ENCODE data around the gene IL11RA. TPM values are rescaled to one million over a fixed set of nuclear protein-coding genes. Genes with fewer than 3 reads are reported as not detected.

IL11RA gene
- total RNA-seq, 4 donors from 2014 or later = 3.2 to 153 (median 49.9) TPM

- TF ChIP-seq, protein P1, sequence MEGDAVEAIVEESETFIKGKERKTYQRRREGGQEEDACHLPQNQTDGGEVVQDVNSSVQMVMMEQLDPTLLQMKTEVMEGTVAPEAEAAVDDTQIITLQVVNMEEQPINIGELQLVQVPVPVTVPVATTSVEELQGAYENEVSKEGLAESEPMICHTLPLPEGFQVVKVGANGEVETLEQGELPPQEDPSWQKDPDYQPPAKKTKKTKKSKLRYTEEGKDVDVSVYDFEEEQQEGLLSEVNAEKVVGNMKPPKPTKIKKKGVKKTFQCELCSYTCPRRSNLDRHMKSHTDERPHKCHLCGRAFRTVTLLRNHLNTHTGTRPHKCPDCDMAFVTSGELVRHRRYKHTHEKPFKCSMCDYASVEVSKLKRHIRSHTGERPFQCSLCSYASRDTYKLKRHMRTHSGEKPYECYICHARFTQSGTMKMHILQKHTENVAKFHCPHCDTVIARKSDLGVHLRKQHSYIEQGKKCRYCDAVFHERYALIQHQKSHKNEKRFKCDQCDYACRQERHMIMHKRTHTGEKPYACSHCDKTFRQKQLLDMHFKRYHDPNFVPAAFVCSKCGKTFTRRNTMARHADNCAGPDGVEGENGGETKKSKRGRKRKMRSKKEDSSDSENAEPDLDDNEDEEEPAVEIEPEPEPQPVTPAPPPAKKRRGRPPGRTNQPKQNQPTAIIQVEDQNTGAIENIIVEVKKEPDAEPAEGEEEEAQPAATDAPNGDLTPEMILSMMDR (IDR thresholded peaks at IDR 0.05) = peak; percentile 6 to 54 (median 35)
- no peak for TF ChIP-seq POLR2A (IDR thresholded peaks at IDR 0.05)
- intact Hi-C loops (cut with DNase I; ENCODE audit: low total_unique reads) = no loop called here
- peak in 1 of 2 donors; percentile 37 for DNase-seq
- no peaks in the 10 kb centered on the region for H3K36me3 ChIP-seq
- no peaks in the 10 kb centered on the region for H3K27me3 ChIP-seq
- no peak overlapping the region for H3K4me3 ChIP-seq
- no peaks in the 10 kb centered on the region for H3K9me3 ChIP-seq
- no peak overlapping the region for H3K27ac ChIP-seq
- H3K4me1 ChIP-seq = no peaks in the 10 kb centered on the region
These were observed 23.2 kb downstream of the IL11RA start for GRCh38 chr9:34675048-34675714.

DNA sequence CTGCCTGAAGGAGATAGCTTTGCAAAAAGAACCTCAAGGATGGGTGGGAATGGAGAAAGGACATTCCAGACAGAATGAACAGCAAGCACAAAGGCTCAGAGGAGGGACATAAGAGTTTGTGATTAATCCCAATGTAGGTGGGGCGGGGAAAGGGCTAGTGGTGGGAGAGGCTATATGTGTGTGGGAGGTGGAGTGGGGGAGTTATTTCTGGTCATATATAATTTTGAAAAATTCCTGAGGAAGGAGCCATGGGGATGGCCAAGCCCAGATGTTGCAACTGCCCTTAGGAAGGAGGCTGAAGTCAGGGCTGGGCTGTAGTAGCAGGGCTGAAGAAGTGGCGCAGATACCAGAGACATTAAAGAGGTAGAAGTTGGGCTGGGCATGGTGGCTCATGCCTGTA lies 23.9 kb downstream of the IL11RA start:
- no peak for DNase-seq
- H3K4me1 ChIP-seq = no peaks in the 10 kb centered on the region
- intact Hi-C loops (cut with DNase I; ENCODE audit: low total_unique reads) = no loop called here

GRCh38 chr9:34684145-34684544 lies 32.2 kb downstream of the IL11RA start:
- Histone ChIP-seq H3K9me3 (no peaks in the 10 kb centered on the region), H3K36me3 (no peaks in the 10 kb centered on the region), H3K4me3 (no peak overlapping the region), H3K4me1 (peaks cover 0 to 3% of the 10 kb centered on the region in 2 donors), H3K27me3 (no peaks in the 10 kb centered on the region), H3K27ac (no peak overlapping the region)
- intact Hi-C loops (cut with DNase I; ENCODE audit: low total_unique reads) = no loop called here
- TF ChIP-seq POLR2A (IDR thresholded peaks at IDR 0.05) = no peak
- TF ChIP-seq, protein P1 (IDR thresholded peaks at IDR 0.05) = no peak
- no peak for DNase-seq

More for the DNA sequence above, 23.9 kb downstream of the IL11RA start:
- Histone ChIP-seq H3K9me3 (no peaks in the 10 kb centered on the region), H3K27me3 (no peaks in the 10 kb centered on the region), H3K27ac (no peak overlapping the region), H3K36me3 (no peaks in the 10 kb centered on the region), H3K4me3 (no peak overlapping the region)
- no peak for TF ChIP-seq POLR2A (IDR thresholded peaks at IDR 0.05)
- TF ChIP-seq, protein P1 (IDR thresholded peaks at IDR 0.05) = no peak

DNA sequence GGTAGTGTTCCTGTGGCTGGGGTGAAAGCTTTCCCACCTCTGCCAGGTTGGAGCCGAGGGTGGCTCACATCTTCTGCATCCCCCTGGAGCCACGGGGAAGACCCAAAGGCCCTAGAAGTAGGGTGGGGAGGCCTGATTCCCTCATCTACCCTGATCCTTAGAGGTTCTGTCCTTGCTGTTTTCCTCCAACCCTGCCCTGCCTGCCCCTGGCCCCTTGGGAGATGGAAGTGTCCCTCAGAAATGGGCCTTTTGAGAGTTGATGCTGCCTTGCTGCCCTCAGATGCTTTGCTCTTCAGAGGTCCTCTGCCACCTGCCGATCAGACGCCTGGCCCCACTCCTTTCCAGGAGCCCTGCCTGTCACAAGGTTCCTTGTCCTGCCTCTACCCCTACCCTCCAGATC lies 32.8 kb downstream of the IL11RA start:
- intact Hi-C loops (cut with DNase I; ENCODE audit: low total_unique reads) = no loop called here
- Histone ChIP-seq H3K27ac (no peak overlapping the region), H3K27me3 (no peaks in the 10 kb centered on the region), H3K36me3 (no peaks in the 10 kb centered on the region), H3K4me1 (peaks cover 0 to 3% of the 10 kb centered on the region in 2 donors), H3K9me3 (no peaks in the 10 kb centered on the region), H3K4me3 (no peak overlapping the region)
- no peak for DNase-seq
- no peak for TF ChIP-seq POLR2A (IDR thresholded peaks at IDR 0.05)
- TF ChIP-seq, protein P1 (IDR thresholded peaks at IDR 0.05) = no peak

GRCh38 chr9:34685591-34685990 lies 33.6 kb downstream of the IL11RA start:
- TF ChIP-seq POLR2A (IDR thresholded peaks at IDR 0.05) = no peak
- TF ChIP-seq, protein P1 (IDR thresholded peaks at IDR 0.05) = no peak
- Histone ChIP-seq H3K27ac (no peak overlapping the region), H3K4me3 (no peak overlapping the region), H3K4me1 (peaks cover 0 to 3% of the 10 kb centered on the region in 2 donors), H3K27me3 (no peaks in the 10 kb centered on the region), H3K36me3 (no peaks in the 10 kb centered on the region), H3K9me3 (no peaks in the 10 kb centered on the region)
- DNase-seq = no peak
- intact Hi-C loops (cut with DNase I; ENCODE audit: low total_unique reads) = no loop called here

Data from uterus (tissue), 4 donors.